HG03378 (cell line): Measurements from ENCODE around the gene TBX19.

ENCODE experiments used
- ATAC-seq: cut with Tn5 transposase; IDR thresholded peaks from one replicate; pipeline ENCODE4 v1.9.1; 2021; ENCODE audit warnings: mild to moderate bottlenecking, moderate library complexity; ENCODE audit not compliant: unreplicated experiment

TBX19 gene

DNA sequence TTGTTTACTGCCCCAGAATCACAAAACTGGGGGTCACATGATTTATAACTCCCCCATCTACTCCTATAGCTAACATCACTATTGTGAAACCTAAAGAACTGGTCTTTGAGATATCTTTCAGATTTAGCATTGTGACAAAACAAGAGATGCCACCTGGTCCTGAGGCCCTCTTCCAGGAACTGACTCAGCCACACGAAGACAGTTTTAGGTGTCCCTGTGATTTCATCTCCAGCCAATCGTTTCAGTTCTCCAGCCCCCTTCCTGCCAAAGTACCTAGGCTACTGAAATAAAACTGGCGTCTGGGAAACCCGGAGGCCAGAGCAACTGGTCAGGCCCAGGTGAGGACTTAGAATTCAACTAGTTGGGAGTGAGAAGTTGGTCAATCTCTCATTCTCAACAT lies 36.6 kb downstream of the TBX19 start:
- ATAC-seq: no peak

DNA sequence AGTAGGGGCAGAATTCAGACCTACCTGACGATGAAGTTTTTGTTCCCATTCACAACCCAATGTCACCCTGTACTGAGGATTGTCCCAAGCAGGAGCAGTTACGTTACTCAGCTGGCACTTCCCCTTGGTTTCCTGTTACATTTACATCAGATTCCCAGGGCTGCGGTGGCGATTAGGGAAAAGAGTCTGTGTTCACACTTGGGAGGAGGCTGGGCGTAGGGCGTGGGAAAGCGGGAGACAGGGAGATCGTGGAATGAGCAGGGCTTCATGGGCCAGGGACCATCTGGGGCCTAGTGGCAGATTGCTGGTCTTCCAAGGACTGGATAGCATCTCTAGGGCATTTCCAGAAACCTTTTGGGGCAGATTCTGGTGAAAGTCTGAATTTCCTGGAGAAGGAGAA lies 39.0 kb downstream of the TBX19 start:
- no peak for ATAC-seq

GRCh38 chr1:168320149-168320548 lies 39.5 kb downstream of the TBX19 start:
- ATAC-seq: no peak

DNA sequence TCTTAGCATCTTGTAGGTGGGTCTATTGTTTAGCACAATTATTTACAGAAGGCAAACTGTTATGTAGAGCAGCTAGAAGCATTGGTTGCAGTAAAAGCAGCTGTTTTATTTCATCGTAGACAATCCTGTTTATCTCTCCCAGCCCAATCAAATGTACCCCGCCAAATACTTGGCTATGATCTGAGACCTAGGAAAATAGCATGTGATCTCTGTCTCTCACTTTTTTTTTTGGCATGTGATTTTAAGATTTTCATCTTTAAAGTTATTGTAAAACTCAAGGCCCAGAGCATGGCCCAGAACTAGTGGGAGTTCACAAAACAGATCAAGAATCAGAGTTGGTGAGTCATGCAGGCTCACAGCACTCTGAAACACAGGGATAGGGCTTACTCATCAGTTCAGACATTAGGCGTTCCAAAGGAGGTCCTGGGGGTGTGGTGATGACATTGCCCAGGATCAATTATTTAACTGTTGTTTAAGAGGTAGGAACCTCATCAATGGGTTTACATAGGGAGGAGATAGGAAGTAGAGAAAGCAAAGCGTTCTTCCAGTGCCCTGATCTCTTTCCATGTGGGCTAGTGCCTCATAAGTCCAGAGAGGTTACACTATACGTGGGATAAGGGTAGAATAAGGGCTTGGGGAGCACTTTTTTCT lies 40.2 kb downstream of the TBX19 start:
- ATAC-seq: no peak

- ATAC-seq: no peak
These were observed 41.3 kb downstream of the TBX19 start for GRCh38 chr1:168321945-168322344.

- no peak for ATAC-seq
These were observed 44.2 kb downstream of the TBX19 start for GRCh38 chr1:168324745-168325425.

DNA sequence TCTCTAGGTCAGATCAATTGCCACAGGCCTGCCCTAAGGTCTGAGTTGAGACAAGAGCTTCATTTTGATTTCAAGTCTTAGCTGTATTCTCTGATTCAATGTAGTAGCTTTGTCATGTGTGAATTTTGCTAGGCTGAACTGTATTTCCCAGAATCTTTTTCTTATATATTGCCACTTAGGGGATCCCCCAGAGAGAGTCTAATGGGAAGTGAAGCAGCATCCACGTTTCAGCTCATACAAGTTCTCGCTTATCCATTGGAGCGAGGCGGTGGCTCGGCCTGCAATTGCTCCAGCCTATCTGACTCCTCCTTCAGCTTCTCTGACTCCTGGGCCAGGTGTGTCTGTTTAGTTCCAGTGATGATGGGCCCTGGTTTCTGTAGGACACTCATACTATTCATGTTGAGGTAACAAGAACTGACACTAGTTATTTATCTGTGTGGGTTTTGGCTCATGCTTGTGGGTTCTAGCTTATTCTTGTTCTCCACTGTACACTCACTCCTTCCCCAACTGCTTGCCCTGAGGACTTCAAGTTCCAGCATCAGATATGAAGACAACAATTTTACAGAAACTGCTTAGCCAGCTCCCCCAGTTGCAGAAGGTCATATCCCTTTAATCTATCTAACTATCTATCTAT lies 48.2 kb downstream of the TBX19 start:
- ATAC-seq: no peak

- ATAC-seq: no peak
These were observed 49.6 kb downstream of the TBX19 start for GRCh38 chr1:168330285-168330684.

DNA sequence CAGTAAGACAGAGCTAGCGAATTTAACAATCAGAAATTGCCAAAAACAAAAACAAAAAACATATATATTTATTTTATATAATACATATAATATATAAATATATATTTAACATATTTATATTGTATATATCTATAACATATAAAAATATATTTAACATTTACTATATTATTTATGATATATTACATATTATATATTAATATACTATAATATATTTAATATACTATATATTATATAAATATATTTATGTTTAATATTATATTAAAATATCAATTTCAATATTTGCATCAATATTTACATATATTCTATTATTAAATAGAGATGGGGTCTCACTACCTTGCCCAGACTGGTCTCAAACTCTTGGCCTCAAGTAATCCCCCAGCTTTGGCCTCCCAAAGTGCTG lies 50.9 kb downstream of the TBX19 start:
- ATAC-seq: no peak

DNA sequence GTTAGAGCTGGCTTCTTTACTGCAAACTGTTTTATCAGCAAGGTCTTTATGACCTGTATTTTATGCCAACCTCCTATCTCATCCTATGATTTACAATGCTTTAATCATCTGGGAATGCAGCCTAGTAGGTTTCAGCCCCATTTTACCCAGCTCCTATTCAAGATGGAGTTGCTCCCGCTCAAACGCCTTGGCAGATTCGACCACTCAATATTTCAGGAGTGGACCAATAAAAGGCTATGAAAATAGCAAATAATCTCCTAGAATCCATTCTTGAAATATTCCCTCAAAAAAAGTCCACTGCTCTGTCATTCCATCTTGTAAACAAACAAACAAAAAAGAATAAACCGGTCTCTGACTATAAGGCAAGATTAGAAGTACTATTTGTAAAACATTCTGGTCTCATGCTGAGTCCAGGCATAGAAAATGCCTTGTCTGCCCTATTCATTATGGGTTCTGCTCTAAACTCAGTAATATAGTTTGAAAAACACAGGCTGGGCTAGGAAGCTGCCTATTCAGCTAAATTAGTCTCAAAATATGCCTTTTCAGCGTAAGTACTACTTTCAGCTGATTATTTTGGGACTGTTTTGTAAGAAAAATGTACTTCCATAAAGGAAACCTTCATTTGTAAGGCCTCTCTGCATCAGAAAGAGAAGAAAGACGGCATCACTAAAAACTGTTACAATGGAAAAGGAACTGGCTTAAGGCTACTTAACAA lies 53.0 kb downstream of the TBX19 start:
- ATAC-seq: no peak

GRCh38 chr1:168335500-168335899 lies 54.8 kb downstream of the TBX19 start:
- ATAC-seq: no peak

DNA sequence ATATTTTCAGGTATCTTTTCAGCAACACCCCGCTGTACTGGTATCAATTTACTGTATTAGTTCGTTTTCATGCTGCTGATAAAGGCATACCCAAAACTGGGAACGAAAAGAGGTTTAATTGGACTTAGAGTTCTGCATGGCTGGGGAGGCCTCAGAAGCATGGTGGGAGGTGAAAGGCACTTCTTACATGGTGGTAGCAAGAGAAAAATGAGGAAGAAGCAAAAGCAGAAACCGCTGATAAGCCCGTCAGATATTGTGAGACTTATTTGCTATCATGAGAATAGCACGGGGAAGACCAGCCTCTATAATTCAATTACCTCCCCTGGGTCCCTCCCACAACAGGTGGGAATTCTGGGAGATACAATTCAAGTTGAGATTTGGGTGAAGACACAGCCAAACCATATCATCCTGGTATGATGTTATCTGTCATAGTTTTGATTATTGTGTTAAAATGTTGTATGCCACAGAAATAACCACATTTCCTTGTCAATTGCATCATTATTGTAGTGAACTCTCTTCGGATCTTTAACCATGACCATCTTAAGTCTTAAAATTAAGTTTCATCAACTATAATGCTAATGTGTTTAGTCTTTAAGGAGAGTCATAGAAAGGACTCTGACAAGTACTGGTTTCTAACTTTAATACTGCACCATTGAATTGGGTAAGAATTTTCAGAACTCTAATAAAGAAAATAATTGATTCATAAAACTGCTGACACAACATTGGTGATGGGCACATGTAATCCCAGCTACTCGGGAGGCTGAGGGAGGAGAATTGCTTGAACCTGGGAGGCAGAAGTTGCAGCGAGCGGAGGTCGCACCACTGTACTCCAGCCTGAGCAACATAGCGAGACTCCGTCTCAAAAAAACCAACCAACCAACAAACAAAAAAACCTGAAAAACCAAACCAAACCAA lies 58.2 kb downstream of the TBX19 start:
- no peak for ATAC-seq

GRCh38 chr1:168340781-168341482 lies 60.3 kb downstream of the TBX19 start:
- no peak for ATAC-seq

- ATAC-seq: no peak
These were observed 60.9 kb downstream of the TBX19 start for GRCh38 chr1:168341483-168341975.

GRCh38 chr1:168342572-168343280 lies 62.0 kb downstream of the TBX19 start:
- ATAC-seq: peak; percentile 72

GRCh38 chr1:168343566-168343965 lies 62.9 kb downstream of the TBX19 start:
- no peak for ATAC-seq

DNA sequence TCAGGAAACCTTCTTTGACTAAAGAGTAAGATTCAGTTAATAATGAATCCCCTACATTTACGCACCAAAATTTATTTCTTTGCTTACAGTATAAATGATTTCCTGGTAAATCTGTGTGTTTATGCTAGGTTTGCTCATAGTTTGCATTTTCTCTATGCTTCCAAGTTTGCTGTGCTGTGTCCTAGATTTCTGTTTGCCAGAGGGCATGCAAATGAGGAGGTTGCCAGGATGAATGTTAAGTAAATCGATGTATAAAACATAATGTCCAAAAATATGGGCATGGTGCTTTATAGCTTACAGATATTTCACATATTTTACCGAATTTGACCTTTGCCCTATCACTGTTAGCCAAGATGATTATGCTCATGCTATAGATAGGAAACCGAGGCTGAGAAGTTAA lies 63.8 kb downstream of the TBX19 start:
- no peak for ATAC-seq

GRCh38 chr1:168345939-168346338 lies 65.3 kb downstream of the TBX19 start:
- no peak for ATAC-seq

- no peak for ATAC-seq
These were observed 67.0 kb downstream of the TBX19 start for GRCh38 chr1:168347630-168348029.
